ENCODE measurements around the gene PREP. TPM values are rescaled to one million over a fixed set of nuclear protein-coding genes. Genes with fewer than 3 reads are reported as not detected.

PREP gene
- total RNA-seq, 2 experiments from 2014 or later, result 46.4 to 46.9 TPM

DNA sequence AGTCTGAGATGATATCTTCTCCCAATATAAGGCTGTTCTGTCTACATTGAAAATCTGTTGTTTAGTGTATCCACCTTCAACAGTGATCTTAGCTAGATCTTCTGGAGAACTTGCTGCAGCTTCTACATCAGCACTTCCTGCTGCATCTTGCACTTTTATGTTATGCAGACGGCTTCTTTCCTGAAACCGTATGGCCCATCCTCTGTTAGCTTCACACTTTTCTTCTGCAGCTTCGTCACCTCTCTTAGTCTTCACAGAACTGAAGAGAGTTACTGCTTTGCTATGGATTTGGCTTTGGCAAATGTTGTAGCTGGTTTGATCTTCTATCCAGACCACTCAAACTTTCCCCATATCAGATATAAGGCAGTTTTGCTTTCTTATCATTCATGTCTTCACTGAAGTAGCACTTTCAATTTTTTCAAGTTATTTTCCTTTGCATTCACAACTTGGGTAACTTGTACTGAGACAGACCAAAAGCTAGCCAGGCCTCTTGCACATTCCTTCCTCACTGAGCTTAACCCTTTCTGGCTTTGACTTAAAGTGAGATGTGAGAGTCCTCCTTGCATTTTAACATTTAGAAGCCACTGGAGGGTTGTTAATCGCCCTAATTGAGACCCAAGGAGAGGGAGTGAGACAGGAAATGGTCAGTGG, 110.1 kb downstream of the PREP start:
- no peak overlapping the region for H3K4me3 Mint-ChIP-seq
- peaks cover 10% of the 10 kb centered on the region for H3K4me1 Mint-ChIP-seq (ENCODE audit: low read depth)
- TF ChIP-seq, protein P1, sequence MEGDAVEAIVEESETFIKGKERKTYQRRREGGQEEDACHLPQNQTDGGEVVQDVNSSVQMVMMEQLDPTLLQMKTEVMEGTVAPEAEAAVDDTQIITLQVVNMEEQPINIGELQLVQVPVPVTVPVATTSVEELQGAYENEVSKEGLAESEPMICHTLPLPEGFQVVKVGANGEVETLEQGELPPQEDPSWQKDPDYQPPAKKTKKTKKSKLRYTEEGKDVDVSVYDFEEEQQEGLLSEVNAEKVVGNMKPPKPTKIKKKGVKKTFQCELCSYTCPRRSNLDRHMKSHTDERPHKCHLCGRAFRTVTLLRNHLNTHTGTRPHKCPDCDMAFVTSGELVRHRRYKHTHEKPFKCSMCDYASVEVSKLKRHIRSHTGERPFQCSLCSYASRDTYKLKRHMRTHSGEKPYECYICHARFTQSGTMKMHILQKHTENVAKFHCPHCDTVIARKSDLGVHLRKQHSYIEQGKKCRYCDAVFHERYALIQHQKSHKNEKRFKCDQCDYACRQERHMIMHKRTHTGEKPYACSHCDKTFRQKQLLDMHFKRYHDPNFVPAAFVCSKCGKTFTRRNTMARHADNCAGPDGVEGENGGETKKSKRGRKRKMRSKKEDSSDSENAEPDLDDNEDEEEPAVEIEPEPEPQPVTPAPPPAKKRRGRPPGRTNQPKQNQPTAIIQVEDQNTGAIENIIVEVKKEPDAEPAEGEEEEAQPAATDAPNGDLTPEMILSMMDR (IDR thresholded peaks at IDR 0.05), result no peak
- ChIA-PET CTCF (interaction anchor here (1.3 to 1.6 kb wide), 3 partner anchors 13 to 25 kb away, joined by 3 to 4 read pairs (median 3); no protein-coding TSS in a partner anchor), POLR2A (no interaction called here)
- H3K36me3 Mint-ChIP-seq (ENCODE audit: low read depth), result peaks cover 31% of the 10 kb centered on the region
- ATAC-seq, result no peak
- no peaks in the 10 kb centered on the region for H3K27me3 Mint-ChIP-seq
- no peaks in the 10 kb centered on the region for H3K9me3 Mint-ChIP-seq
- intact Hi-C loops (cut with micrococcal nuclease), result no loop called here
- no peak overlapping the region for H3K27ac Mint-ChIP-seq
- DNase-seq, result no peak

- no peaks in the 10 kb centered on the region for H3K27me3 Mint-ChIP-seq
- ATAC-seq, result no peak
Measured at GRCh38 chr6:105291525-105291924, 111.4 kb downstream of the PREP start.

DNA sequence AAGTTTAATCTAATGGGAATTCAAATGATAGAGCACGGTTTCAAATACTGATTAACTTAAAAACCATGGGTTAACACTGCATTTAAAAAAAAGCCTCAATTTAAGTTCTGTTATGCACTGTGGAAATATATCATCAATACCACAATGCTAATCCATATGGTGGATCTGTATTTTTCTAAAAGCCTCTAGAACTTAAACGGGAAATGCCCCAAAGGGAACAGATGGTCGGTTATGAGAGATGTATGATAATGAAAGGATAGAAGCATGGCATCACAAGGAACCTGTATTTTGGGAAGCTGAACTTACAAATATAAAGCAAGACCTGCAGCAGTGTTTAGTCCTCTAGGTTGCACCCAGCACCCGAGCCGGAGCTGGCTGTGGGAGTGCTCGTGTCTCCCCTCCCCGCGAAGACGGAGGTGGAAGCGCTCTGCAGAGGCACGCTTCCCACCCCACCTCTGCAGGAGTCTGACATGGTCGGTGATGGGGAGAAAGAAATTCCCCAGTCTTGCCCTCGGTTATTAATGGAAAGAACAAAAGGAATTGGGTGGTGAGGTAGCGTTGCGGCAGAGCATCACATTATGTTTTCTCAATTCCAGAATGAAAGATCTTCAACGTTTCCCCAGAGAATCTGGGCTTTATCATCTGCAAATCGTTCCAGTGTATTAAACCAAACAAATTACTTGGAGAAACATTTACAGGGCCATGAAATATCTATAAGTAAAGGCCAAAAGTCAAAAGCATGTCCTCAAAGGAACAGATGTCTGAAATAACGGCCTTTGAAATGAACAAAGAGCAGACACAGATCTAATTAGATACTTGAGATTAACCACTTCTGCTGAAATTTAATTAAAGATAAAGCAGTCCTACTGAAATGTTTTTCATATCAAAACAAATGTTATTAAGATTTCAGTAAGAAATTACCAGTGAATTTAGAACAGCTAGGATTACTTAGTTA, 120.0 kb downstream of the PREP start:
- ChIA-PET CTCF (no interaction called here), POLR2A (no interaction called here)
- ATAC-seq, result no peak
- H3K9me3 Mint-ChIP-seq, result no peaks in the 10 kb centered on the region
- TF ChIP-seq, protein P1 (IDR thresholded peaks at IDR 0.05), result no peak
- H3K36me3 Mint-ChIP-seq (ENCODE audit: low read depth), result peaks cover 66% of the 10 kb centered on the region
- intact Hi-C loops (cut with micrococcal nuclease), result no loop called here
- no peak overlapping the region for H3K27ac Mint-ChIP-seq
- H3K4me3 Mint-ChIP-seq, result no peak overlapping the region
- no peaks in the 10 kb centered on the region for H3K4me1 Mint-ChIP-seq (ENCODE audit: low read depth)
- no peak for DNase-seq
- H3K27me3 Mint-ChIP-seq, result no peaks in the 10 kb centered on the region

More at GRCh38 chr6:105291525-105291924, 111.4 kb downstream of the PREP start:
- POLR2A ChIA-PET, result no interaction called here
- Mint-ChIP-seq H3K4me1 (ENCODE audit: low read depth) (peaks cover 10% of the 10 kb centered on the region), H3K27ac (no peak overlapping the region), H3K4me3 (no peak overlapping the region), H3K36me3 (ENCODE audit: low read depth) (peaks cover 32% of the 10 kb centered on the region), H3K9me3 (no peaks in the 10 kb centered on the region)
- CTCF ChIA-PET, result no interaction called here
- TF ChIP-seq, protein P1 (IDR thresholded peaks at IDR 0.05), result no peak
- intact Hi-C loops (cut with micrococcal nuclease), result no loop called here
- DNase-seq, result no peak

GRCh38 chr6:105280033-105280432, 122.8 kb downstream of the PREP start:
- no peak for ATAC-seq
- POLR2A ChIA-PET, result no interaction called here
- Mint-ChIP-seq H3K4me1 (ENCODE audit: low read depth) (no peaks in the 10 kb centered on the region), H3K4me3 (no peak overlapping the region), H3K27me3 (no peaks in the 10 kb centered on the region), H3K27ac (no peak overlapping the region), H3K36me3 (ENCODE audit: low read depth) (peaks cover 70% of the 10 kb centered on the region), H3K9me3 (no peaks in the 10 kb centered on the region)
- DNase-seq, result no peak
- CTCF ChIA-PET, result interaction anchor here (1.0 to 1.5 kb wide), 2 partner anchors 12 to 192 kb away, joined by 3 to 5 read pairs; no protein-coding TSS in a partner anchor
- intact Hi-C loops (cut with micrococcal nuclease), result no loop called here
- TF ChIP-seq, protein P1 (IDR thresholded peaks at IDR 0.05), result no peak

DNA sequence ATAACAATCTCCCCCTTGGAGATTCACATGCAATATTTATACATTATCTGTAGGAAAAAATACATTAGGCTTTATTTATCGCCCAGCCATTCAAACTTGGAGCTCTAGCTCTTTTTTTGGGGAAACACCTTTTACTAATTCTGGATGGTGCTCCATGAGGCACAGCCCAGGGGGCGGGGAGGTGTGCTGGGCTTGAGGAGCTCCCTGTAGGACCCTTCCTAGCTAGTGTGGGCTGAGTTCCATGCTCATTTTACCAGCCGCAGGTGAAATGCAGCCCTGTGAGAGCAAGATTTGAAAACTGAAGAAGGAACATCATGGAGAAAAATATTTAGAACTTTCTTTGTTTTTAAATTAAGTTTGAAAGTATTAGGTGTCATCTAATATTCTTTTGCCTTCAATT, 123.4 kb downstream of the PREP start:
- ChIA-PET CTCF (interaction anchor here (1.0 kb wide), 1 partner anchor 13 kb away, joined by 3 read pairs; no protein-coding TSS in a partner anchor), POLR2A (no interaction called here)
- ATAC-seq, result no peak
- Mint-ChIP-seq H3K36me3 (ENCODE audit: low read depth) (peaks cover 67% of the 10 kb centered on the region), H3K4me1 (ENCODE audit: low read depth) (no peaks in the 10 kb centered on the region), H3K27me3 (no peaks in the 10 kb centered on the region), H3K27ac (no peak overlapping the region), H3K9me3 (no peaks in the 10 kb centered on the region), H3K4me3 (no peak overlapping the region)
- TF ChIP-seq, protein P1 (IDR thresholded peaks at IDR 0.05), result no peak
- DNase-seq, result no peak
- intact Hi-C loops (cut with micrococcal nuclease), result no loop called here
